Nephron (organoid): ENCODE data around the gene LPAR3.

Experiments
- H3K27ac Mint-ChIP-seq, 3 experiments: 2 replicates each; pipeline ENCODE4 v1.8.0; 2020; ENCODE audit warnings: mixed read lengths in 3 of 3, mild to moderate bottlenecking in 2 of 3, moderate library complexity in 1 of 3
- H3K27me3 Mint-ChIP-seq: 2 replicates; pipeline ENCODE4 v1.8.0; 2021; ENCODE audit warnings: low read depth, mild to moderate bottlenecking, moderate library complexity, mixed read lengths
- H3K36me3 Mint-ChIP-seq: 2 replicates; pipeline ENCODE4 v1.8.0; 2020; ENCODE audit warnings: low read depth, mixed read lengths
- H3K4me1 Mint-ChIP-seq: 2 replicates; pipeline ENCODE4 v1.8.0; 2020; ENCODE audit warnings: mixed read lengths
- H3K4me3 Mint-ChIP-seq, 3 experiments: 2 replicates each; pipeline ENCODE4 v1.8.0; 2020; ENCODE audit warnings: mild to moderate bottlenecking in 3 of 3, mixed read lengths in 3 of 3, moderate library complexity in 2 of 3
- H3K9me3 Mint-ChIP-seq: 2 replicates; pipeline ENCODE4 v1.8.0; 2020; ENCODE audit warnings: mixed read lengths
- TF ChIP-seq, protein P1 (sequence below), 3 experiments: fragments of 200-600 bp; sonication (generic); IDR thresholded peaks; one replicate each; pipeline ENCODE4 v1.5.0; 2021; ENCODE audit warnings: antibody characterized with exemption in 3 of 3; ENCODE audit not compliant: unreplicated experiment in 3 of 3

The LPAR3 gene

GRCh38 chr1:84839544-84839943 is 53.5 kb downstream of the LPAR3 start:
- TF ChIP-seq, protein P1, sequence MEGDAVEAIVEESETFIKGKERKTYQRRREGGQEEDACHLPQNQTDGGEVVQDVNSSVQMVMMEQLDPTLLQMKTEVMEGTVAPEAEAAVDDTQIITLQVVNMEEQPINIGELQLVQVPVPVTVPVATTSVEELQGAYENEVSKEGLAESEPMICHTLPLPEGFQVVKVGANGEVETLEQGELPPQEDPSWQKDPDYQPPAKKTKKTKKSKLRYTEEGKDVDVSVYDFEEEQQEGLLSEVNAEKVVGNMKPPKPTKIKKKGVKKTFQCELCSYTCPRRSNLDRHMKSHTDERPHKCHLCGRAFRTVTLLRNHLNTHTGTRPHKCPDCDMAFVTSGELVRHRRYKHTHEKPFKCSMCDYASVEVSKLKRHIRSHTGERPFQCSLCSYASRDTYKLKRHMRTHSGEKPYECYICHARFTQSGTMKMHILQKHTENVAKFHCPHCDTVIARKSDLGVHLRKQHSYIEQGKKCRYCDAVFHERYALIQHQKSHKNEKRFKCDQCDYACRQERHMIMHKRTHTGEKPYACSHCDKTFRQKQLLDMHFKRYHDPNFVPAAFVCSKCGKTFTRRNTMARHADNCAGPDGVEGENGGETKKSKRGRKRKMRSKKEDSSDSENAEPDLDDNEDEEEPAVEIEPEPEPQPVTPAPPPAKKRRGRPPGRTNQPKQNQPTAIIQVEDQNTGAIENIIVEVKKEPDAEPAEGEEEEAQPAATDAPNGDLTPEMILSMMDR (IDR thresholded peaks at IDR 0.05; ENCODE audit: unreplicated experiment in 3 of 3) = no peak
- Mint-ChIP-seq H3K9me3 (no peaks in the 10 kb centered on the region), H3K27ac (no peak overlapping the region), H3K27me3 (peaks cover 5% of the 10 kb centered on the region), H3K4me1 (peaks cover 6% of the 10 kb centered on the region), H3K36me3 (no peaks in the 10 kb centered on the region), H3K4me3 (no peak overlapping the region)

DNA sequence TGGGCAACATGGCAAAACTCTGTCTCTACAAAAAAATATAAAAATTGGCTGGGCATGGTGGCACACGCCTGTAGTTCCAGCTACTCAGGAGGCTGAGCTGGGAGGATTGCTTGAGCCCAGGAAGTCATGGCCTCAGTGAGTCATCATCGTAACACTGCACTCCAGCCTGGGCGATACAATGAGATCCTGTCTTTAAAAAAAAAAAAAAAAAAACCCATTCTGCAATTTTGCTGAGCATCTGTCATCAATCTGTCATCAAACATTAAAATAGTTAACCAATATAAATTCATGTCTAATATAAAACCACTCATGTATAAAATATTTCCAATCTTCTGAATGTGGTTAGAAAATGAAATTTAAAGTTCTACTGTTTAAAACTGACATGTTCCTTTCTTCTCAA is 56.9 kb downstream of the LPAR3 start:
- no peaks in the 10 kb centered on the region for H3K9me3 Mint-ChIP-seq
- H3K27ac Mint-ChIP-seq = no peak overlapping the region
- H3K4me3 Mint-ChIP-seq = no peak overlapping the region
- H3K4me1 Mint-ChIP-seq = no peaks in the 10 kb centered on the region
- peaks cover 8% of the 10 kb centered on the region for H3K27me3 Mint-ChIP-seq
- TF ChIP-seq, protein P1 (IDR thresholded peaks at IDR 0.05; ENCODE audit: unreplicated experiment in 3 of 3) = no peak
- H3K36me3 Mint-ChIP-seq = no peaks in the 10 kb centered on the region

GRCh38 chr1:84835169-84835568 is 57.8 kb downstream of the LPAR3 start:
- H3K36me3 Mint-ChIP-seq = no peaks in the 10 kb centered on the region

DNA sequence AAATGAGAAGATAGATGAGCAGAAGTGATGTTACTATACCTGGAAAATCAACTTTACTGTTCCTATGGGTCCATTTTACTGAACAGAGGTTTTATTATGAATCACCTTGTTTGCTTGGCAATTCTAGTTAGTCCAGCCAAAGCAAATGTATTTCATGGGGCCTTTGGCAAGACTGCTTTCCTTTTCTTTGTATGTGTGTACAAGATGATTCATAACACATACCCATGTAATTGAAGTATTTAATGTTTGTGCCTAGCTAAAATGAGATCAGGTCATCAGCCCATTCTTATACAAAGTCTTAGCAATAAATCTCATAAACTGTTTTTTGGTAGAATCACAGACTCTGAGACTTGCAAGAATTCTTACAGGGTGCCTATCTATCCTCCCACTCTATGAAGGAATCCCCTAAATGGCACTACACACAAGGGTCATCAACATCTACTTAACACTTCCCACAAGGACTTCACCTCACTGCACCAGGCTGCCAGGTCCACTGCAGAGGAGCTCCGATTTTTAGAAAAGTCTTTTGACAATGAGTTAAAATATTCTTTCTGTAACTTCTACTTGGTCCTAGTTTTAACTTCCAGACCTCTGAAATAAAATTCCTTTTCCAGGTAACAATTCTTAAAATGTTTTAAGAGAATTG is 58.5 kb downstream of the LPAR3 start:
- H3K4me1 Mint-ChIP-seq = no peaks in the 10 kb centered on the region
- no peak overlapping the region for H3K4me3 Mint-ChIP-seq
- TF ChIP-seq, protein P1 (IDR thresholded peaks at IDR 0.05; ENCODE audit: unreplicated experiment in 3 of 3) = no peak
- no peak overlapping the region for H3K27ac Mint-ChIP-seq
- no peaks in the 10 kb centered on the region for H3K36me3 Mint-ChIP-seq
- H3K27me3 Mint-ChIP-seq = peaks cover 8% of the 10 kb centered on the region
- H3K9me3 Mint-ChIP-seq = no peaks in the 10 kb centered on the region

More at GRCh38 chr1:84835169-84835568, 57.8 kb downstream of the LPAR3 start:
- TF ChIP-seq, protein P1 (IDR thresholded peaks at IDR 0.05; ENCODE audit: unreplicated experiment in 3 of 3) = no peak
- H3K4me1 Mint-ChIP-seq = no peaks in the 10 kb centered on the region
- no peak overlapping the region for H3K4me3 Mint-ChIP-seq
- H3K27me3 Mint-ChIP-seq = peaks cover 8% of the 10 kb centered on the region
- H3K27ac Mint-ChIP-seq = no peak overlapping the region
- H3K9me3 Mint-ChIP-seq = no peaks in the 10 kb centered on the region

DNA sequence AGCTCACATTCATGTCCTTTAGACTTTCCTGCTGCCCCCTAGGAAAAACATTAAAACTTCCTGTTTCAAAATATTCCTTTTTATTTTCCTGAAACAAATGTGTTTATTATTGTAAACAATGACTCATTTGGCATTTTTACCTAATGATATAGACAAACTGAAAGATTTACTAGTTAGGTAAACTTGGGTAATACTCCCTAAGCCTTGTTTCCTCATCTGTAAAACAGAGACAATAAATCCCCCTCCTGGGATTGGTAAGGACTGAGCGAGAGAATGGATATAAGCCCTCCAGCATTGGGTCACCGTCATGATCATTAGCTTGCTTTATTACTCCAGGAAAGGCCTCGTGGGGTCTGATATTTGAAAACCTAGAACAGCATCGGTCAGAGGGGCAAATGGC is 59.8 kb downstream of the LPAR3 start:
- Mint-ChIP-seq H3K27ac (no peak overlapping the region), H3K4me3 (no peak overlapping the region), H3K36me3 (no peaks in the 10 kb centered on the region), H3K4me1 (no peaks in the 10 kb centered on the region), H3K9me3 (no peaks in the 10 kb centered on the region), H3K27me3 (peaks cover 3% of the 10 kb centered on the region)
- TF ChIP-seq, protein P1 (IDR thresholded peaks at IDR 0.05; ENCODE audit: unreplicated experiment in 3 of 3) = no peak

- Mint-ChIP-seq H3K27ac (no peak overlapping the region), H3K36me3 (no peaks in the 10 kb centered on the region), H3K4me1 (no peaks in the 10 kb centered on the region), H3K27me3 (peaks cover 3% of the 10 kb centered on the region), H3K4me3 (no peak overlapping the region), H3K9me3 (no peaks in the 10 kb centered on the region)
- TF ChIP-seq, protein P1 (IDR thresholded peaks at IDR 0.05; ENCODE audit: unreplicated experiment in 3 of 3) = no peak
These were observed 62.9 kb downstream of the LPAR3 start for GRCh38 chr1:84830136-84830535.
